ENCODE measurements around the gene UBE2R2.

GRCh38 chr9:33780276-33780675, 36.7 kb upstream of the UBE2R2 start:
- TF ChIP-seq FOS (IDR thresholded peaks at IDR 0.05; ENCODE audit: borderline replicate concordance, extremely low read depth, insufficient read length) (no peak), ZBTB4 (CRISPR knock-in tag; IDR thresholded peaks at IDR 0.05) (no peak), YY1 (IDR thresholded peaks at IDR 0.05; ENCODE audit: low read depth, low read length) (no peak), ZBED1 (IDR thresholded peaks at IDR 0.05; ENCODE audit: borderline replicate concordance) (no peak), CEBPB (IDR thresholded peaks at IDR 0.05; ENCODE audit: borderline replicate concordance in 1 of 2, low read depth in 2 of 2, low read length in 2 of 2) (no peak), HCFC1 (IDR thresholded peaks at IDR 0.05; ENCODE audit: low read length) (no peak), TCF12 (IDR thresholded peaks at IDR 0.05; ENCODE audit: low read depth, low read length) (no peak), NFYA (IDR thresholded peaks at IDR 0.05; ENCODE audit: borderline replicate concordance, low read depth, low read length) (no peak)
- TF ChIP-seq, protein P1, sequence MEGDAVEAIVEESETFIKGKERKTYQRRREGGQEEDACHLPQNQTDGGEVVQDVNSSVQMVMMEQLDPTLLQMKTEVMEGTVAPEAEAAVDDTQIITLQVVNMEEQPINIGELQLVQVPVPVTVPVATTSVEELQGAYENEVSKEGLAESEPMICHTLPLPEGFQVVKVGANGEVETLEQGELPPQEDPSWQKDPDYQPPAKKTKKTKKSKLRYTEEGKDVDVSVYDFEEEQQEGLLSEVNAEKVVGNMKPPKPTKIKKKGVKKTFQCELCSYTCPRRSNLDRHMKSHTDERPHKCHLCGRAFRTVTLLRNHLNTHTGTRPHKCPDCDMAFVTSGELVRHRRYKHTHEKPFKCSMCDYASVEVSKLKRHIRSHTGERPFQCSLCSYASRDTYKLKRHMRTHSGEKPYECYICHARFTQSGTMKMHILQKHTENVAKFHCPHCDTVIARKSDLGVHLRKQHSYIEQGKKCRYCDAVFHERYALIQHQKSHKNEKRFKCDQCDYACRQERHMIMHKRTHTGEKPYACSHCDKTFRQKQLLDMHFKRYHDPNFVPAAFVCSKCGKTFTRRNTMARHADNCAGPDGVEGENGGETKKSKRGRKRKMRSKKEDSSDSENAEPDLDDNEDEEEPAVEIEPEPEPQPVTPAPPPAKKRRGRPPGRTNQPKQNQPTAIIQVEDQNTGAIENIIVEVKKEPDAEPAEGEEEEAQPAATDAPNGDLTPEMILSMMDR (IDR thresholded peaks at IDR 0.05 in 2 of 3, conservative IDR thresholded peaks at IDR 0.05 in 1 of 3; ENCODE audit: control insufficient read depth in 2 of 3, extremely low read depth in 1 of 3, insufficient read depth in 1 of 3, low read depth in 3 of 3, low read length in 3 of 3), result no peak
- TF ChIP-seq, protein P2, sequence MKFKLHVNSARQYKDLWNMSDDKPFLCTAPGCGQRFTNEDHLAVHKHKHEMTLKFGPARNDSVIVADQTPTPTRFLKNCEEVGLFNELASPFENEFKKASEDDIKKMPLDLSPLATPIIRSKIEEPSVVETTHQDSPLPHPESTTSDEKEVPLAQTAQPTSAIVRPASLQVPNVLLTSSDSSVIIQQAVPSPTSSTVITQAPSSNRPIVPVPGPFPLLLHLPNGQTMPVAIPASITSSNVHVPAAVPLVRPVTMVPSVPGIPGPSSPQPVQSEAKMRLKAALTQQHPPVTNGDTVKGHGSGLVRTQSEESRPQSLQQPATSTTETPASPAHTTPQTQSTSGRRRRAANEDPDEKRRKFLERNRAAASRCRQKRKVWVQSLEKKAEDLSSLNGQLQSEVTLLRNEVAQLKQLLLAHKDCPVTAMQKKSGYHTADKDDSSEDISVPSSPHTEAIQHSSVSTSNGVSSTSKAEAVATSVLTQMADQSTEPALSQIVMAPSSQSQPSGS (IDR thresholded peaks at IDR 0.05; ENCODE audit: low read length), result no peak

All from GM12878 (cell line).